Measurements from ENCODE around the gene C11orf68.

DNA sequence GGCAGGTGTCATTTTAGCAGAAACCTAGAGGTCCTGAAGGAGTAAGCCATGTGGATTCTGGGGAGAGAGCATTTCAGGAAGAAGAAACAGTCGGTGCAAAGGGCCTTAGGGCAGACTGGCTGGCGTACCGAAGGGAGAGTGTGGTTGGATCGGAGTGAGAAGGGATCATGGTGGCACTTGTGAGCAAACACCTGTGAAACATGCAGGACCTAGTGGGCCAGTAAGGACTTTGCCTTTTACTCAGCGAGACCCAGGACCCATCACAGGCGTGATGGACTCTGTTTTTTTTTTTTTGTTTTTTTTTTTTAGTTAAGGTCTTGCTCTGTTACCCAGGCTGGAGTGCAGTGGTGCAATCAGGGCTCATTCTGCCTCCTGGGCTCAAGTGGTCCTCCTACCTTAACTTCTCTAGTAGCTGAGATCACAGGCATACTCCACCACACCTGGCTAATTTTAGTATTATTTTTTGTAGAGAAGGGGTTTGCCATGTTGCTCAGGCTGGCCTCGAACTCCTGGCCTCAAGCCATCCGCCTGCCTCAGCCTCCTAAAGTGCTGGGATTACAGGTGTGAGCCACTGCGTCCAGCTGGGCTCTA, 23.0 kb upstream of the C11orf68 start:
- TF ChIP-seq, protein P1, sequence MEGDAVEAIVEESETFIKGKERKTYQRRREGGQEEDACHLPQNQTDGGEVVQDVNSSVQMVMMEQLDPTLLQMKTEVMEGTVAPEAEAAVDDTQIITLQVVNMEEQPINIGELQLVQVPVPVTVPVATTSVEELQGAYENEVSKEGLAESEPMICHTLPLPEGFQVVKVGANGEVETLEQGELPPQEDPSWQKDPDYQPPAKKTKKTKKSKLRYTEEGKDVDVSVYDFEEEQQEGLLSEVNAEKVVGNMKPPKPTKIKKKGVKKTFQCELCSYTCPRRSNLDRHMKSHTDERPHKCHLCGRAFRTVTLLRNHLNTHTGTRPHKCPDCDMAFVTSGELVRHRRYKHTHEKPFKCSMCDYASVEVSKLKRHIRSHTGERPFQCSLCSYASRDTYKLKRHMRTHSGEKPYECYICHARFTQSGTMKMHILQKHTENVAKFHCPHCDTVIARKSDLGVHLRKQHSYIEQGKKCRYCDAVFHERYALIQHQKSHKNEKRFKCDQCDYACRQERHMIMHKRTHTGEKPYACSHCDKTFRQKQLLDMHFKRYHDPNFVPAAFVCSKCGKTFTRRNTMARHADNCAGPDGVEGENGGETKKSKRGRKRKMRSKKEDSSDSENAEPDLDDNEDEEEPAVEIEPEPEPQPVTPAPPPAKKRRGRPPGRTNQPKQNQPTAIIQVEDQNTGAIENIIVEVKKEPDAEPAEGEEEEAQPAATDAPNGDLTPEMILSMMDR (IDR thresholded peaks at IDR 0.05; ENCODE audit: low read length): no peak
- TF ChIP-seq EZH2 (optimal IDR thresholded peaks at IDR 0.05; ENCODE audit: low read depth, low read length): no peak

All from MM.1S (cell line).